Breast epithelium (tissue), 4 donors: ENCODE measurements around the gene SMCO1. TPM values are rescaled to one million over a fixed set of nuclear protein-coding genes. Genes with fewer than 3 reads are reported as not detected.
"Not testable (repeated sequence)": the region's sequence is repeated elsewhere in the genome, so short reads cannot be mapped to it uniquely, and the experiment has no call there.

Experiments used
- DNase-seq, 2 donors: peaks; one replicate each; pipeline ENCODE4 v3.0.0-alpha.2; 2019; ENCODE audit warnings: low spot score in 2 of 2
- H3K27ac ChIP-seq, 2 donors: fragments of 200-600 bp; sonication (generic) in 1 of 2; one replicate each; pipeline ENCODE4 v1.5.1; 2016 to 2019; ENCODE audit warnings: mild to moderate bottlenecking in 1 of 2
- H3K27me3 ChIP-seq, 2 donors: fragments of 200-600 bp; sonication (generic) in 1 of 2; one replicate each; pipeline versions ENCODE4 v1.5.1 to v1.6.0; 2017 to 2019; ENCODE audit warnings: control low read depth in 1 of 2, mild to moderate bottlenecking in 1 of 2
- H3K36me3 ChIP-seq: fragments of 200-600 bp; one replicate; pipeline ENCODE4 v1.5.1; 2019
- H3K4me1 ChIP-seq, 2 donors: fragments of 200-600 bp; sonication (generic); one replicate each; pipeline ENCODE4 v1.5.1; 2016 to 2019; ENCODE audit warnings: control low read depth in 1 of 2
- H3K4me3 ChIP-seq, 3 donors: fragments of 200-600 bp; sonication (generic); 1 replicate in 2 of 3; 2 replicates in 1 of 3; pipeline ENCODE4 v1.5.1; 2016 to 2019; ENCODE audit warnings: mild to moderate bottlenecking in 3 of 3, moderate library complexity in 2 of 3
- H3K9me3 ChIP-seq, 2 donors: fragments of 200-600 bp; sonication (generic) in 1 of 2; one replicate each; pipeline ENCODE4 v1.5.1; 2016 to 2019; ENCODE audit warnings: control low read depth in 1 of 2
- POLR2A ChIP-seq: fragments of 450-650 bp; IDR thresholded peaks from one replicate; pipeline ENCODE4 v1.6.1; 2016; ENCODE audit warnings: antibody characterized with exemption, mild to moderate bottlenecking, moderate library complexity
- POLR2AphosphoS5 ChIP-seq, 3 donors: sonication (generic); formaldehyde crosslinking; IDR thresholded peaks; one replicate each; pipeline ENCODE4 v1.6.1; 2017; ENCODE audit warnings: antibody characterized with exemption in 3 of 3
- intact Hi-C: fragments of 100-400 bp; cut with DNase I; formaldehyde crosslinking; loops from one replicate; pipeline ENCODE4 v1.15.1; 2023; ENCODE audit warnings: low total_unique reads
- total RNA-seq, 3 donors: library from RNA; depleted of rRNA; stranded (reverse); fragments of >200 nt; gene quantifications; one replicate each; pipeline ENCODE4 v1.1.0, GENCODE V29; 2016
- TF ChIP-seq, protein P1 (sequence below), 3 donors: fragments of 450-650 bp; IDR thresholded peaks; one replicate each; pipeline ENCODE4 v1.5.1; 2016 to 2017; ENCODE audit warnings: antibody characterized with exemption in 3 of 3, mild to moderate bottlenecking in 3 of 3, moderate library complexity in 3 of 3

SMCO1 gene
- total RNA-seq, 3 donors from 2014 or later = not detected

DNA sequence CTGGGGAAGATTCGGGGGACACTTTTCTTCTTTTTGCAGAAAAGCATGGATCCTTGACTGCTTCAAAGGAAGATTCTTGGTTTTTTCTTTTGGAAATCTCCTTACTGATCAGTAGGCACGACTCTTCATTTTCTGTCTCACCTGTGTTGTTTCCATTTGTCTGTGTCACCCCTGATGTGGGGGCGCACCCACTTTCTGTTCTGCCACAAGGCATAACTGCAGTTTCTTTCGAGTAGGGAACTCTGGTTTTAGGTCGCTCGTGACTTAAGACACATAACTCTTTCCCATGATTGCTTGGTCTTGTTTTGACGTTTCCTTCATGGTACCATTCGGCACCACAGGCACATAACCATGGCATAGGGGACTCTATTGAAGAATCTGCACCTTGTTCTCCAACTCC is 42.9 kb downstream of the SMCO1 start:
- Histone ChIP-seq H3K36me3 (peaks cover 4% of the 10 kb centered on the region), H3K4me3 (no peak overlapping the region), H3K27ac (no peak overlapping the region), H3K9me3 (no peaks in the 10 kb centered on the region), H3K4me1 (no peaks in the 10 kb centered on the region), H3K27me3 (no peaks in the 10 kb centered on the region)
- intact Hi-C loops = no loop called here
- TF ChIP-seq, protein P1, sequence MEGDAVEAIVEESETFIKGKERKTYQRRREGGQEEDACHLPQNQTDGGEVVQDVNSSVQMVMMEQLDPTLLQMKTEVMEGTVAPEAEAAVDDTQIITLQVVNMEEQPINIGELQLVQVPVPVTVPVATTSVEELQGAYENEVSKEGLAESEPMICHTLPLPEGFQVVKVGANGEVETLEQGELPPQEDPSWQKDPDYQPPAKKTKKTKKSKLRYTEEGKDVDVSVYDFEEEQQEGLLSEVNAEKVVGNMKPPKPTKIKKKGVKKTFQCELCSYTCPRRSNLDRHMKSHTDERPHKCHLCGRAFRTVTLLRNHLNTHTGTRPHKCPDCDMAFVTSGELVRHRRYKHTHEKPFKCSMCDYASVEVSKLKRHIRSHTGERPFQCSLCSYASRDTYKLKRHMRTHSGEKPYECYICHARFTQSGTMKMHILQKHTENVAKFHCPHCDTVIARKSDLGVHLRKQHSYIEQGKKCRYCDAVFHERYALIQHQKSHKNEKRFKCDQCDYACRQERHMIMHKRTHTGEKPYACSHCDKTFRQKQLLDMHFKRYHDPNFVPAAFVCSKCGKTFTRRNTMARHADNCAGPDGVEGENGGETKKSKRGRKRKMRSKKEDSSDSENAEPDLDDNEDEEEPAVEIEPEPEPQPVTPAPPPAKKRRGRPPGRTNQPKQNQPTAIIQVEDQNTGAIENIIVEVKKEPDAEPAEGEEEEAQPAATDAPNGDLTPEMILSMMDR (IDR thresholded peaks at IDR 0.05) = no peak
- TF ChIP-seq POLR2A = no peak
- no peak for TF ChIP-seq POLR2AphosphoS5 (IDR thresholded peaks at IDR 0.05)
- no peak for DNase-seq

DNA sequence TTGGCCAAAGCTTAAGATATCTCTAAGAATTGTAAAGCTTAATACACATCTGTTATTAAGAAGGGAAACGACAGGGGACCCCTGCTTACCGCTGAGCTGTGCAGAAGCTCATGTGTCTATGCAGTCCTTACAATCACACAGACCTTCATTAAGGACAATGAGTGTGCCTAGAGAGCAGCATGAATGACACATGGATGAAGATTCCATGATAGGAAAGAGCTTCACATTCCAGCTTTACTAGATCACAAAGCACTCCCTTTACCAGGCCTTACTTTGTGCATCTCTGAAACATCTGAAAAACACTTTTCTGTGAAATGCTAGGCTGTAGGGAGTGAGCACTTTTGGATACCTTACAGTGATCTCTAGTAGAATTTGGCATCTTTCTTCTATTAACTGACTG is 43.6 kb downstream of the SMCO1 start:
- H3K4me1 ChIP-seq = no peaks in the 10 kb centered on the region
- TF ChIP-seq POLR2AphosphoS5 (IDR thresholded peaks at IDR 0.05) (no peak), POLR2A (no peak)
- TF ChIP-seq, protein P1 (IDR thresholded peaks at IDR 0.05) = no peak
- H3K4me3 ChIP-seq = no peak overlapping the region
- no peaks in the 10 kb centered on the region for H3K9me3 ChIP-seq
- peaks cover 4% of the 10 kb centered on the region for H3K36me3 ChIP-seq
- H3K27ac ChIP-seq = no peak overlapping the region
- H3K27me3 ChIP-seq = no peaks in the 10 kb centered on the region
- intact Hi-C loops = no loop called here
- DNase-seq = no peak

DNA sequence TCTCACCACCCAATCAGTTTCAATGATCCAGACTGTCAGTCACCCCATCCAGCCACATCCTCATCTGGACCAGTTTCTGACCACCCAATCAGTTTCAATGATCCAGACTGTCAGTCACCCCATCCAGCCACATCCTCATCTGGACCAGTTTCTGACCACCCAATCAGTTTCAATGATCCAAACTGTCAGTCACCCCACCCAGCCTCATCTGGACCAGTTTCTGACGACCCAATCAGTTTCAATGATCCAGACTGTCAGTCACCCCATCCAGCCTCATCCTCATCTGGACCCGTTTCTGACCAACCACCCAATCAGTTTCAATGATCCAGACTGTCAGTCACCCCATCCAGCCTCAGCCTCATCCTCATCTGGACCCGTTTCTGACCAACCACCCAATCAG is 45.0 kb downstream of the SMCO1 start:
- H3K4me1 ChIP-seq, H3K4me3 ChIP-seq, H3K36me3 ChIP-seq, H3K9me3 ChIP-seq, H3K27ac ChIP-seq, H3K27me3 ChIP-seq, intact Hi-C loops, DNase-seq: not testable (repeated sequence)

DNA sequence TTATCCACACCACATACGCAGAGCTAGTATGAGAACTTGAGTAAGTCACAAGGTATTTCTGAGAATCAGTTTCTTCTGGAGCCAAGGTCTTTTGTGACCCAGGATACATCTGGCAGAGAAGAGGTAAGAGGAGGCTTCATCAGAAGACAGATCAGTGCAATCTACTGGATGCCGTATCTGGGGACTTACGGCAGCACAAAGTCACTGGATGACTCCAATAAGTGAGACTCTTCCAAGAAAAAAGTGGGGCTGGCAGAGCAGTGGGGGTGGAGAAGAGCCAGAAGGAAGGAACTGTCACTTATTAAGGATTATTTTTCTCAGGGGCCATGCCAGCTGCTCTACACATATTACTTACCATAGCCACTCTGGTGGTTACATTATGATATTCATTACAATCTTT is 51.3 kb downstream of the SMCO1 start:
- TF ChIP-seq, protein P1 (IDR thresholded peaks at IDR 0.05) = no peak
- TF ChIP-seq POLR2A (no peak), POLR2AphosphoS5 (IDR thresholded peaks at IDR 0.05) (no peak)
- Histone ChIP-seq H3K4me3 (no peak overlapping the region), H3K27me3 (no peaks in the 10 kb centered on the region), H3K4me1 (no peaks in the 10 kb centered on the region), H3K9me3 (no peaks in the 10 kb centered on the region), H3K27ac (no peak overlapping the region), H3K36me3 (peaks cover 4% of the 10 kb centered on the region)
- no peak for DNase-seq
- intact Hi-C loops = no loop called here

DNA sequence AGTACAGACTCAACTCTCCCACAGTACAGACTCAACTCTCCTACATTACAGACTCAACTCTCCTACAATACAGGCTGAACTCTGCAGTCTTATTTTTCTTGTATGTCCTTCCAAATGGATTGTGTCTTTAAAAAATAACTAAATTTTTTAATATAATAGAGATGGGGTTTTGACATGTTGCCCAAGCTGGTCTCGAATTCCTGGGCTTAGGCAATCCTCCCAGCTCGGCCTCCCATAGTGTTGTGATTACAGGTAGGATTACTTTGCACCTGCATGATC is 51.7 kb downstream of the SMCO1 start:
- H3K36me3 ChIP-seq = peaks cover 4% of the 10 kb centered on the region
- intact Hi-C loops = no loop called here
- TF ChIP-seq POLR2AphosphoS5 (IDR thresholded peaks at IDR 0.05) (no peak), POLR2A (no peak)
- TF ChIP-seq, protein P1 (IDR thresholded peaks at IDR 0.05) = no peak
- H3K4me1 ChIP-seq = no peaks in the 10 kb centered on the region
- H3K27ac ChIP-seq = no peak overlapping the region
- H3K4me3 ChIP-seq = no peak overlapping the region
- no peaks in the 10 kb centered on the region for H3K27me3 ChIP-seq
- no peak for DNase-seq
- H3K9me3 ChIP-seq = no peaks in the 10 kb centered on the region

DNA sequence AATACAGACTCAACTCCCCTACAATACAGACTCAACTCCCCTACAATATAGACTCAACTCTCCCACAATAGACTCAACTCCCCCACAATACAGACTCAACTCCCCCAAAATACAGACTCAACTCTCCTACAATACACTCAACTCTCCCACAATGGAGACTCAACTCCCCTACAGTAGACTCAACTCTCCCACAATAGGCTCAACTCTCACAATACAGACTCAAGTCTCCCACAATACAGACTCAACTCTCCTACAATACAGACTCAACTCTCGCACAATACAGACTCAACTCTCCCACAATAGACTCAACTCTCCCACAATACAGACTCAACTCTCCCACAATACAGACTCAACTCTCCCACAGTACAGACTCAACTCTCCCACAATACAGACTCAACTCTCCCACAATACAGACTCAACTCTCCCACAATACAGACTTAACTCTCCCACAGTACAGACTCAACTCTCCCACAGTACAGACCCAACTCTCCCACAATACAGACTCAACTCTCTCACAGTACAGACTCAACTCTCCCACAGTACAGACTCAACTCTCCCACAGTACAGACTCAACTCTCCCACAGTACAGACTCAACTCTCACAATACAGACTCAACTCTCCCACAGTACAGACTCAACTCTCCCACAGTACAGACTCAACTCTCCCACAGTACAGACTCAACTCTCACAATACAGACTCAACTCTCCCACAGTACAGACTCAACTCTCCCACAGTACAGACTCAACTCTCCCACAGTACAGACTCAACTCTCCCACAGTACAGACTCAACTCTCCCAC is 52.3 kb downstream of the SMCO1 start:
- H3K36me3 ChIP-seq, H3K4me3 ChIP-seq, H3K4me1 ChIP-seq, H3K27ac ChIP-seq, intact Hi-C loops, H3K9me3 ChIP-seq, H3K27me3 ChIP-seq, DNase-seq: not testable (repeated sequence)
